Endodermal cell (in vitro differentiated cells): ENCODE results near the gene ADIPOR2. TPM values are rescaled to one million over a fixed set of nuclear protein-coding genes. Genes with fewer than 3 reads are reported as not detected.

Source experiments
- DNase-seq: peaks from one replicate; pipeline ENCODE4 v3.0.0-alpha.2; 2017
- H3K27ac ChIP-seq: 2 replicates; pipeline ENCODE4 v1.5.1; 2013; ENCODE audit warnings: mild to moderate bottlenecking, low read depth, low read length, moderate library complexity
- H3K27me3 ChIP-seq: 2 replicates; pipeline ENCODE4 v1.6.1; 2013; ENCODE audit warnings: mild to moderate bottlenecking, low read length, moderate library complexity; ENCODE audit not compliant: insufficient read depth, control insufficient read depth, poor library complexity, severe bottlenecking
- H3K36me3 ChIP-seq: 2 replicates; pipeline ENCODE4 v1.7.0; 2013; ENCODE audit warnings: mild to moderate bottlenecking, low read length, moderate library complexity; ENCODE audit not compliant: control insufficient read depth, insufficient read depth
- H3K4me1 ChIP-seq: one replicate; pipeline ENCODE4 v1.7.0; 2013; ENCODE audit warnings: low read length; ENCODE audit not compliant: control insufficient read depth, insufficient read depth
- H3K4me3 ChIP-seq: 2 replicates; pipeline ENCODE4 v1.5.1; 2013; ENCODE audit warnings: mild to moderate bottlenecking, low read length, moderate library complexity
- H3K9ac ChIP-seq: 2 replicates; pipeline ENCODE4 v1.6.1; 2013; ENCODE audit warnings: mild to moderate bottlenecking, low read length, moderate library complexity; ENCODE audit not compliant: poor library complexity, severe bottlenecking; ENCODE audit errors: extremely low read depth
- H3K9me3 ChIP-seq: 2 replicates; pipeline ENCODE4 v1.6.1; 2013; ENCODE audit warnings: mild to moderate bottlenecking, low read length, moderate library complexity; ENCODE audit not compliant: control insufficient read depth
- H3K27ac Mint-ChIP-seq: 2 replicates; pipeline ENCODE4 v1.8.0; 2020; ENCODE audit warnings: mixed read lengths
- H3K27me3 Mint-ChIP-seq: 2 replicates; pipeline ENCODE4 v1.8.0; 2021; ENCODE audit warnings: mild to moderate bottlenecking, mixed read lengths; ENCODE audit not compliant: insufficient read depth
- H3K36me3 Mint-ChIP-seq: 2 replicates; pipeline ENCODE4 v1.8.0; 2020; ENCODE audit warnings: low read depth, mixed read lengths
- H3K4me1 Mint-ChIP-seq: 2 replicates; pipeline ENCODE4 v1.8.0; 2020; ENCODE audit warnings: mixed read lengths
- H3K4me3 Mint-ChIP-seq: 2 replicates; pipeline ENCODE4 v1.8.0; 2020; ENCODE audit warnings: mild to moderate bottlenecking, moderate library complexity, mixed read lengths
- H3K9me3 Mint-ChIP-seq: 2 replicates; pipeline ENCODE4 v1.8.0; 2020; ENCODE audit warnings: mild to moderate bottlenecking, mixed read lengths
- CTCF ChIP-seq: fragments of 200-600 bp; sonication (generic); conservative IDR thresholded peaks from 2 replicates; pipeline ENCODE4 v1.5.0; 2021; ENCODE audit warnings: antibody characterized with exemption, mild to moderate bottlenecking
- WGBS, 2 experiments: methylation state at CpG; one replicate each; pipeline versions ENCODE4 v1.1.5 to v1.1.7; 2013; ENCODE audit warnings: missing lambda C conversion rate in 2 of 2, mixed read lengths in 1 of 2; ENCODE audit not compliant: insufficient coverage in 1 of 2, insufficient read length in 1 of 2; 5-methylcytosine and 5-hydroxymethylcytosine counted together
- total RNA-seq, 2 donors: library from RNA; stranded (reverse); fragmentation: NEBNext Ultra II Directional in 1 of 2; extraction: Animal tissue kit (Norgen Biotek cat#: 25700) in 1 of 2; gene quantifications; 2 replicates in 1 of 2; 3 replicates in 1 of 2; pipeline ENCODE4 v1.2.1, GENCODE V29; 2021

ADIPOR2 gene
- total RNA-seq, 2 donors from 2014 or later, result 53.7 to 124 TPM

- no peak for TF ChIP-seq CTCF
- H3K9ac ChIP-seq, result no peak overlapping the region
- 83 to 88% methylated on average over 9 to 11 of the region's 11 CpGs for WGBS, 2 experiments
- no peaks in the 10 kb centered on the region for H3K9me3 ChIP-seq
- H3K4me1 ChIP-seq, result no peaks in the 10 kb centered on the region
- no peak overlapping the region for H3K4me3 Mint-ChIP-seq
- DNase-seq, result no peak
- peaks cover 12% of the 10 kb centered on the region for H3K4me1 Mint-ChIP-seq
- peaks cover 20% of the 10 kb centered on the region for H3K27me3 ChIP-seq
- H3K36me3 ChIP-seq, result no peaks in the 10 kb centered on the region
- no peak overlapping the region for H3K4me3 ChIP-seq
- no peak overlapping the region for H3K27ac ChIP-seq
- no peaks in the 10 kb centered on the region for H3K9me3 Mint-ChIP-seq
- H3K27me3 Mint-ChIP-seq, result peaks cover 35% of the 10 kb centered on the region
- H3K36me3 Mint-ChIP-seq, result no peaks in the 10 kb centered on the region
- no peak overlapping the region for H3K27ac Mint-ChIP-seq
Observed at GRCh38 chr12:1829306-1829900, 138.5 kb downstream of the ADIPOR2 start.

DNA sequence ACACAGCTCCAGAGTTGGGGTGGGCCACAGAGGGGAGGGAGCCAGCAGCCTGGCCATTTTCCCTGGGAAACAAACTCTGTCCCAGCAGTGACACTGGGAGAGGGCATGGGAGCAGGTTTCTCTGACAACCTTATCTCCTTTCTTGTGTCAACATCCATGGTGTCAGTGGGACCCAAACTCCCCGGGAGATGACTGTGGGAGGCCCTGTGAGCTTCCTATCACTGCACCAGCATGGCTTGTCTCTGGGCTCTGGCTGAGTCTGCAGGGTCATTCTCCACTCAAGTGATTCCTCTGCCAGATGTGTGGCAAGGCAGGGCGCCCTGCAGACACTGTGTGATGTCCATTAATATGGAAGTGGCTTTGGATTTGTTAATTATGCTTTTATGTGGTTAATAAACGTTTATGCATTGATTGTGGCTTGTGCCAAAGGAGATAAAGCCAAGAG, 139.6 kb downstream of the ADIPOR2 start:
- peaks cover 12% of the 10 kb centered on the region for H3K4me1 Mint-ChIP-seq
- no peak for DNase-seq
- TF ChIP-seq CTCF, result no peak
- no peaks in the 10 kb centered on the region for H3K9me3 Mint-ChIP-seq
- H3K36me3 Mint-ChIP-seq, result no peaks in the 10 kb centered on the region
- H3K27me3 Mint-ChIP-seq, result peaks cover 35% of the 10 kb centered on the region
- no peak overlapping the region for H3K4me3 ChIP-seq
- no peaks in the 10 kb centered on the region for H3K9me3 ChIP-seq
- H3K9ac ChIP-seq, result no peak overlapping the region
- H3K27ac ChIP-seq, result no peak overlapping the region
- peaks cover 20% of the 10 kb centered on the region for H3K27me3 ChIP-seq
- H3K36me3 ChIP-seq, result no peaks in the 10 kb centered on the region
- H3K4me3 Mint-ChIP-seq, result no peak overlapping the region
- no peak overlapping the region for H3K27ac Mint-ChIP-seq
- H3K4me1 ChIP-seq, result no peaks in the 10 kb centered on the region
- 67 to 75% methylated on average over 3 of the region's 3 CpGs for WGBS, 2 experiments

DNA sequence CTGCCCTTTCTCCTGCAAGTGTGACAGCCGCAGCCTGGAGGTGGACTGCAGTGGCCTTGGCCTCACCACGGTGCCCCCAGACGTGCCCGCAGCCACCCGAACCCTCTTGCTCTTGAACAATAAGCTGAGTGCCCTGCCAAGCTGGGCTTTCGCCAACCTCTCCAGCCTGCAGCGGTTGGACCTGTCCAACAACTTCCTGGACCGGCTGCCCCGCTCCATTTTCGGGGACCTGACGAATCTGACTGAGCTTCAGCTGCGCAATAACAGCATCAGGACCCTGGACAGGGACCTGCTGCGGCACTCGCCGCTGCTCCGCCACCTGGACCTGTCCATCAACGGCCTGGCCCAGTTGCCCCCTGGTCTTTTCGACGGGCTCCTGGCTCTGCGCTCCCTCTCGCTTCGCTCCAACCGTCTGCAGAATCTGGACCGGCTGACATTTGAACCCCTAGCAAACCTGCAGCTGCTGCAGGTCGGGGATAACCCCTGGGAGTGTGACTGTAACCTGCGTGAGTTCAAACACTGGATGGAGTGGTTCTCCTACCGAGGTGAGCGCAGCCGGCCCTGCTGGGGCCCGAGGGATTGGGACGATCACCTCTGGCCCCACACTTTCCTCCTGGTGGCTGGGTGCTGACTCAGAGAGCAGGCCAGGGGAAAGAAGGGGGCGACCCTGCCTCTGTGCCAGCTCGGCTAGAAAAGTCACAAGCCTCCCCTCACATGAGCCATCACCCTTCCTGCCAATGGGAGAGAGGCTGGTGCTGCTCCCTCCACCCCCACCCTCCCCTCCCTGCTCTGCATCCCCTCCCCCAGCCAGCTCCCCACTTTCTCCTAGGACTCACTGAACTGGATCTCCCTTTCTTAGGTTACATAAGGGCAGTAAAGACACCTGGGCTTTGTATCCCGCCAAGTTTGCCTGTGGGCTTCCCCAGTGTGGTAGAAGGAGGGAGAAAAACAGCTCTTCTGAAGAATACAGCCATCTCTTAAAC, 140.4 kb downstream of the ADIPOR2 start:
- TF ChIP-seq CTCF, result no peak
- peaks cover 20% of the 10 kb centered on the region for H3K27me3 ChIP-seq
- Mint-ChIP-seq H3K9me3 (no peaks in the 10 kb centered on the region), H3K27ac (no peak overlapping the region), H3K36me3 (no peaks in the 10 kb centered on the region), H3K4me1 (peaks cover 12% of the 10 kb centered on the region), H3K27me3 (peaks cover 35% of the 10 kb centered on the region), H3K4me3 (no peak overlapping the region)
- 14 to 31% methylated on average over 10 to 33 of the region's 34 CpGs for WGBS, 2 experiments
- H3K4me1 ChIP-seq, result no peaks in the 10 kb centered on the region
- H3K4me3 ChIP-seq, result no peak overlapping the region
- H3K9ac ChIP-seq, result no peak overlapping the region
- H3K27ac ChIP-seq, result no peak overlapping the region
- DNase-seq, result peak; percentile 97
- H3K36me3 ChIP-seq, result no peaks in the 10 kb centered on the region
- H3K9me3 ChIP-seq, result no peaks in the 10 kb centered on the region
